ENCODE data around the gene ATXN7L3.

ATXN7L3 gene

DNA sequence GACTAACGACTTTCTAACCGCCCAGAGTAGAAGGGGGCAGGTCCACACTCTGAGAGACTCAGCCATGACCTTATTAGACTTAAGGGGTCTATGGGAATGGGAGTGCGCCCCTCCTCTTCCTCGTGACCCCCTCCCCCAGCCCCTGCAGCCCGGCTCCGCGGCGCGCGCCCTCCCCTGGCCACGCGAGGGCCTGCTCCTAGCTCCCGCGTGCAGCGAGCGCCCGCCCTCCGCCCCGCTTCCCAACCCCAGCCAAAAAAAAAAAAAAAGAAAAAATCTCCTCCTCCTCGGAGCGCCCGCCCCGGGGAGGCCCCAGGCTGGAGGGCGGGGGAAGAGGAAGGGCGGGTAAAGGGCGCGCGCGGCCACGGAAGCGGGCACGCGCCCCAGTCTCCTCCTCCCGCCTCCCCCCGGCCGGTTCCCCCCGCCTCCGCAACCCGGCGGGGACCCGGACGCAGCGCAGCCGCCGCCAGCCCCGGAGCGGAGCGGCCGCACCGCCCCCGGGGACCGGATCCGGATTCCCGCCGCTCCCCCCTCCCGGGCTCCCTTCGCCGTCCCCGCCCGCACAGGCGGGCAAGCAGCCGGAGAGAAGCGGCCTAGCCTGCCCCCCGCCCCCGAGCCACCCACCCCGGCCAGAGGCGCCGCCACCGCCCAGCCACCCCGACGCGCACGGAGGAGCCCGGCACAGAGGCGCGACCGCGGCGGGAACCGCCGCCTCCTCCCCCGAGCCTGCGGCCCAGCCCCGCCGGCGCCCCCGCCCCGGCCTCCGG, 18.8 kb upstream of the ATXN7L3 start:
- peak; percentile 60 to 77 for DNase-seq (ENCODE audit: low read depth in 2 of 2, low spot score in 1 of 2)

DNA sequence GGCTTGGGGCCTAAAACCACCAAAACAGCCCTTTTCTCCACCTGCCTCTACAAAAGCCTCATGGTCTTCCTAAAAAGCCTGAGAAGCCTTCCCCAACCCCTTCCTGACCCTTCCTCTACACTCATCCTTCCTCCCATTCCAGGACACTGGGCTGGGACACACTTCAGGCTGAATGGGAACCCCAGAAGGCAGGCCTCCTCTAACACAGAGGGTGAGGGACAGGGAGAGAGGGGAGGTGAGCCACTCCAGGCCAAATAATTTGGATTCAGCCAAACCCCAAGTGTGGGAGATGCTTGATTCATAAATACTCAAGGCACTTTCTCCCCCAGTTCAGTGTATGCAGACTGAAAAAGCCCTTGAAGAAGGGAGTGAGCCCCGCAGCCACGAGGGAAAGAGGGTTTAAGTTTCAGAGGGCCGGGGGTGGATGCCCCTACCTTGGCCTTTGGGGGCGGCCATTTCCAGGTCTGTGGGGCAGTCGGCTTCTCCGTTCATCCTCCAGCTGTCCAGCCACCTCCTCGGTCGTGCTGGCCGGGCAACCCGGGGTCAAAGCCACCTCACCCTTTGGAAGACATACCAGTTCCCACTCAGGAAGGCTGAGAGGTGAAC, 18.2 kb upstream of the ATXN7L3 start:
- DNase-seq (ENCODE audit: low read depth in 2 of 2, low spot score in 1 of 2) = no peak

DNA sequence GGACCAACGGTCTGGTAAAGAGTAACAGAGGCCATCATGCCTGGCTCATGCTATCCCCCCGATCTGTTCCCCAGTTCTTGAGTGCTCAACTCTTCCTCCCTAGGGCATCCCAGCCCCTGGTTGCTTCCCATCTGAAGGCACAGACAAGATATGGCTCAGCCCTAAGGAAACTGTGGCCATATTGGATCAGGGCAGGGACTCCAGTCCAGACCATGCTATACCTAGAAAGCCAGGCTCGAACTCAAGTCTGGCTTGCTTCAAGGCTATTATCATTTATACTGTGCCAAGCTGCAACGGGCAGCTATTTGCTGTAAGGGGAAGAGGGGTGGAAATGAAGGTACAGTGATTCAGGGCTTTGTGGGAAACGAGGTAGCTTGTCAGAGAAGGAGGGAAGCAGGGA, 17.0 kb upstream of the ATXN7L3 start:
- no peak for DNase-seq (ENCODE audit: low read depth in 2 of 2, low spot score in 1 of 2)

DNA sequence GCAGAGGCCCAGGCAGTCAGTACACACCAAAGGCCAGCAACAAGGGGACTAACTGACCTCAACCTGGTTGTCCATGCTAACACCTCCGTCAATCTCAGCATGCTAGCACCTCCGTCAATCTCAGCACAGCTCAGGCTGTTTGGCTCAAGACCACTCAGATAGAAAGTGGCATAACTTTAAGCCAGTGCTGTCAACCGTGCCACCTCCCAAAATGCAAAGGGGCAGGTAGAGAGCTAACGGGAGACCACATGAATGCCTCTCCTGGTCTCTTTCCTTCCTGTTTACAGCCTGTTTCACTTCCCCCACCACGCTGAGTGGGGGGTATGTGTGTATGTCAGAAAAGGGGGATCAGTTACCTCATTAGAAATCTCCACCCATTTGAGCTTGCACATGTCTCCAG, 16.5 kb upstream of the ATXN7L3 start:
- DNase-seq (ENCODE audit: low read depth in 2 of 2, low spot score in 1 of 2) = no peak

DNA sequence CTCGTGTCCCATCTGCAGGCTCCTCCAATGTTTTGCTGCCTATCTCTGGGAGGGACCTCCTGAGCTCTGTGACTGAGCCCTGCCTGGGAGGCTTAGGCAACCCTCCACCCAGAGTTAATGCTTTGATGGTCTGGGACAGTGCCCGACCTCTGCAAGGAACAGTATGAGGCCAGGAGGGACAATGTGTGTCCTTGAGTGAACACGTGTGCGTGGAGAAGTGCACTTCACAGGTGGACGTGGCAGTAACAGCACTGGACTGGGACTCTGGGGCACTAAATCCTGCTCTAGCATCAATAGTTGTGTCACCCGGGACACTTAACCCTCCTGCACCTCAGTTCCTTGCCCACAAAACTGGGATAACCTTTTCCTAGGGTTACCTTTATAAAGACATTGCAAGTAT, 15.2 kb upstream of the ATXN7L3 start:
- no peak for DNase-seq (ENCODE audit: low read depth in 2 of 2, low spot score in 1 of 2)

DNA sequence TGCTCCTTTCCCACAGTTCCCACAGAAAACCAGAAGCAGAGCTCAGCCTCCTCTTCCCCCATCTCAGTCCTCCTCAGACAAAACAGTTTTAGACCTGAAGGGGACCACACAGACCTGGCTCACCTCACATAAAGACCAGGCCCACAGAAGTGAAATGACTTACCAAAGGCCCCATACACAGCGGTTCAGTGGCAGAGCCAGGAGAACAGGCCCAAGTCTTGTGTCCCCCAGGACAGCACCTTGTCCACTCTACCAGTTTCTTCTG, 14.5 kb upstream of the ATXN7L3 start:
- DNase-seq (ENCODE audit: low read depth in 2 of 2, low spot score in 1 of 2) = no peak

DNA sequence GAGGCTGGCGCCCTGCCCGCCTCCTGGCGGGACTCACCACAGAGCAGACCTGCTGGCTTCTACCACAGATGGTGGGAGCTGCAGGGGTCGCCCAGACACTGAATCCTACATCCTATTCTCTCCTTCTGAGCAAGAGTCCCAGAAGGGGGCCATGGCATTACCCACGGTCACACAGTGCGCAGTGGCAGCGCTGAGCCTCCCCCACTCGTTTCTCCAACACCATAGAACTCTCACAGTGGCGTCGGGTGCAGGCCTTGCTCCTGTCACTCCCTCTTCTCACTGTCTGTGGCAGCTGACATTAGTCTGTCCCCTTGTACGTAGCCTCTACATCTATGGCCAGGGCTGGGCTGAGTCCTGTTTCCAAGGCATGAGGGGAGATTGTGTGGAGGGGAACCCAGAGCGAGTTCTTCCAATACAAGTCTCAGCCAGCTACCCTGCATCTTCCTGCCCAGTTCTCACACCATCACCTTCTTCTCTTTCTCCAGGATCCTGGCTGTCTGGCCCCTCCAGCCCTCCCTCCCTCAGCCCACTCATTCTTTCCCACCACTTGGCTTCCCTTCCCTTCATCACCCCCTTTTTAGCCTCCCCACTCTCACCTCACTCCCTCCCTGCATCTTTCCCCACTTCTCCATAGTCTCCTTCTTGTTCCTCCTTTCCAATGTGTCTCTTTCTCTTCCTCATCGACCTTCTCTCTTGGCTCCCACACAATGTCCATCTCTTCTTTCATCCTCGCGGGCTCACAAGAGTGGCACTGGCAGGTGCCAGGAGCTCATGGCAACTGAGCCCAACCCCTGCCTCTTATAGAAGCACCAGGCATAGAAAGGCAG, 13.9 kb upstream of the ATXN7L3 start:
- DNase-seq (ENCODE audit: low read depth in 2 of 2, low spot score in 1 of 2) = no peak

DNA sequence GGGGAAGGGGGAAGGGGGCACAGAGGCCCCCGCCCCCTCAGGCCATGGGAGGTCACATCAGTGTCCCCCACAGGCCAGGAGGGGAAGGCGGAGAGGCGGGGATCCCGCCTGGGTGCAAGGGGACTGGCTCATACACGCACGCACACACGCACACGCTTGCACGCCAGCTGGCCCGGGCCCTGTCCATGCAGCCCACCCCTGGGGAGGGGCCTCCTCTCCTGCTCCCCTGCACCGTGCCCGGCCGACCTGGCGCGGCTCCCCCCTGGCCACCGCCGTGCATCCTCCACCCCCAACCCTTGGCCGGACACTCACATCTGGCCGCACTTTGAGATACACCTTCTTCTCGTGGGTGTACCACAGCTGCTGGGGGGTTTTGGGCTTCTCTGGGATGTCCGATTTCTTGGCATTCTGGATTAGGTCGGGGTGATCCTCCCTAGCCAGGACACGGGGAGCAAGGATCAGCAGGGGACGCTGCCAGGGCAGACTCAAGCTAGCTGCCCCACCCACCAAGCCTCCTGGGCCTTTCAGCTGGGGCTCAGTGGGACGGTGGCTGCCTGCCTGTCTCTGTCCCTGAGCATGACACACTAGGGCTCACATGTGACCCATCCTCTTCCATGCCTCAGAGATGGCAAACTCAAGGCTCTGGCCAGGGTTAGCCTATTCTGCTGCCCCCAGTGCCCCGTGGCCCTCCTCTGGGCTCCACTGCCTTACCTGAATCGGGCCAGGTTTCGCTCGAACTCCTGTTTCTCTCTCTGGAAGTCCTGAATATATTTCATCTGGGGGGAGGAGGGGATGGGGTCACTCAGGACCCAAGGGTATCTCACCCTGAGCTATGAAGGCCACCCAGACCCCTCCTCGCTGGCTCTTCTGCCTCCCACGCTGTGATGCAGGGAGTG, 13.1 kb upstream of the ATXN7L3 start:
- no peak for DNase-seq (ENCODE audit: low read depth in 2 of 2, low spot score in 1 of 2)

DNA sequence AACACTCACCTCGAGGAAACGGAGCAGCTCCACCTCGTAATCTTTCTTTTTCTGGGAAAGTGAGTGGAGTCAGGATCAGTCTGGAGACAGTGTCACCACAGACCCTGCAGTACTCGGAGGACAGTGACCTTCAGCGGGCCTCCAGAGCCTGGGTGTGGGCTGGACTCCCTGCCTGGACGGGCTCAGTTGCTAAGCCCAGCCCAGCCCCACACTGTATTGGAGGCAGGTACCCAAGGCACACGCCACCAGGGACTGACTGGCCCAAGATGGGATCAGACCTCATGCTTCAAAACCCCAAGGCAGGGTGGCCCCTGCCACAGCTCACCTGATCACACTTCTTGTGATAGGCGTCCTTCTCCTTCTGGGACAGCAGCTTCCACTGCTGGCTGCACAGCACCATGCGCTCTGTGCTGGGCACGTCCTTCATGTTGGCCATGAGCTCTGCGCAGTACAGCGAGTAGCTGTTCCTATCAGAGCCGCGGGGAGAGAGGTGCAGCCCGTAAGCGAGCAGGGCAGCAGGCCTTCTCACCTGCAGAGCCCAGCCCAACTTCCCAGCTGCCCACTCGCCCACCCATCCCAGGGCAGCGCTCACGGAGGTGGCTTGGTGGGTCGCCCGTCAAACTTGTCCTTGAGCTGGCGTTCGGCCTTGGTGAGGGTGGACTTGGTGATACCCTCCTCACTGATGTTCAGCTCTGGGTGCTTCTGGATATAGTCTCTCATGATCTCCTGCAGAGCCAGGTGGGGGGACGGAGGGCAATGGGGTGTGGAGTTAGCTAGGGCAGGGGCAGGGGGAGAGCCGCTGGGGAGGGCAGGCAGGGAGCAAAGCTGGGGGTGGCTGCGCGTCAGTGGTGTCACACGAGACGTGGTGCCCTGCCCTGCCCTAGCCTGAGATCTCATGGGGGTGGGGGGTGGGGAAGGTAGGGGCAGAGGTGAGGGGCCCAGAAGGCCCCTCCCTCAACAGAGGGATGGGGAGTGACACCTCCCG, 11.9 kb upstream of the ATXN7L3 start:
- DNase-seq (ENCODE audit: low read depth in 2 of 2, low spot score in 1 of 2) = no peak

DNA sequence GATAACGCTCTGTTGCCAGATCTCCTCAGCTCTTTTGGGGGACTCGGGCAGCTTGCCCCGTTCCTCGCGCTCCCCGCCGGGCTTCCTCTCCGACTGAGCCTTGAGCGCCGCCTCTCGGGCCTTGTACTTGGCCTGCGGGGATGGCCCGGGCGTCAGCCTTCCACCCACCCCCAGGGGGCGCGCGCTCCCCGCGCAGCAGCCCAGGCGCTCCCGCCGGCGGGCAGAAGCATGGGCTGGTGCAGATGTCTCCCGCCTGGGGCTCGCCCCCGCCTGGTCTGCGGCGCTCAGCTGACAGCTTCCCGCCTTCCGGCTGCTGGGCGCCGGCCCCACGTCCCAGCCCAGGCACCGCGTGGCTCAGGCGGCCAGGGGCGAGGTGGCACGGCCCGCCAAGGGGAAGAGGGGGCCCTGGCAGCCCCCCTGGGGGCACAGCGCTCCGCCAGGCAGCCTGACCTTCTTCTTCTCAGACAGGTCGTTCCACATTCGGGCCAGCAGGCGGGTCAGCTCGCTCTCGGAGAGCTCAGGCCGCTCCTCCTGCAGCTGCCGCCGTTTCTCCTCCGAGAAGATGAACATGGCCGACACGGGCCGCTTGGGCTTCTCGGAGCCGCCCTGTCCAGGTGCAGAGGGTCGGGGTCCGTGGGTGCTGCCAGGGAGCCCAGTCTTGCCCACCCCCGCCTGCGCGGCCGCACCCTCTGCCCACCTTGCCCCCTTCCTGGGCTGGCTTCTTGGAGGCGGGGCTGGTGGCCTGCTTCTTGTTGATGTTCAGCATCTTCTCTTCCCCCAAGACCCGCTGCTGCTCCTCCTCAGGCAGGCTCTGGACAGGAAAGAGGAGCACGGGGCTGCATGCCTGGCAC, 10.9 kb upstream of the ATXN7L3 start:
- peak; percentile 72 to 80 for DNase-seq (ENCODE audit: low read depth in 2 of 2, low spot score in 1 of 2)

DNA sequence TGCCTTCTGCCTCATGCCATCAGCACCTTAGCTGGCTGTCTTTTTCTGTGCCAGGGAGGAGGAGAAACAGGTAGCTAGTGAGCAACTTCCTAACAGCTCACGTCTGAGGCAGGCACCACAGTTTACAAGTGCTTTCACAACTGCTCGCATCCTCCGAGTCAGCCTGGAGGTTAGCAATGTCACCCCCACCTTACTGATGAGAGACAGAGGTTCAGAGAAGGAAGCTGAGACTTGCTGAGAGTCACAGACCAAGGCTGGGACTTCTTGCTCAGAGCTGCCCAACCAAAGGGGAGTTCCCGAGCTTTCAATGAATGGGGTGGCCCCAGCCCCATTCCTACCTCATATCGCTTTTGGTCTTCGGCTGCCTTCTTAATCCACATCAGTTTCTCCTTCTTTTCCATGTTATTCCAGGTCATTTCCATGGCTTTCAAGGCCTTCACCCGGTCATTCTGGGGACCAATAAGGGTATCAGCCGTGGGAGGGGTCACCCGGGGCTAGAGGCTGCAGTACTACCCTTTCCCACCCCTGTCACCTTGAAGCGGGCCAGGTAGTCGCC, 10.2 kb upstream of the ATXN7L3 start:
- DNase-seq (ENCODE audit: low read depth in 2 of 2, low spot score in 1 of 2) = no peak

DNA sequence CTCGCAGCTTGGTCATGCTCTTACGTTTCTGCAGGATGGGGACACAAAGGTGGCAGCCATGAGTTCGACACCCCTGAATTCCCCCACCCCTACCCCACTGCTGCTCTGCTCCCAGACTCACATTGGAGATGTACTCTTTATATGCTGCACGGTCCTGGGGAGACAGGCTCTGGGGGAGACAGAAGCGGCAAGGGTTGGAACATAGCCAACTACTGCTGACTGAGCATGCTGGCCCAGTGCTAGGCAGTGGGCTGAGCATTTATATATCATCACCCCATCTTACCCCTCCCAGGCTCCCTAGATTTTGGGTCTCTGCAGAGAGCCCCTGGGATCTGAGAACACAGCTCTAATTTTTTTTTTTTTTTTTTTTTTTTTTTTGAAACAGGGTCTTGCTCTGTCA, 8.1 kb upstream of the ATXN7L3 start:
- DNase-seq (ENCODE audit: low read depth in 2 of 2, low spot score in 1 of 2) = no peak

DNA sequence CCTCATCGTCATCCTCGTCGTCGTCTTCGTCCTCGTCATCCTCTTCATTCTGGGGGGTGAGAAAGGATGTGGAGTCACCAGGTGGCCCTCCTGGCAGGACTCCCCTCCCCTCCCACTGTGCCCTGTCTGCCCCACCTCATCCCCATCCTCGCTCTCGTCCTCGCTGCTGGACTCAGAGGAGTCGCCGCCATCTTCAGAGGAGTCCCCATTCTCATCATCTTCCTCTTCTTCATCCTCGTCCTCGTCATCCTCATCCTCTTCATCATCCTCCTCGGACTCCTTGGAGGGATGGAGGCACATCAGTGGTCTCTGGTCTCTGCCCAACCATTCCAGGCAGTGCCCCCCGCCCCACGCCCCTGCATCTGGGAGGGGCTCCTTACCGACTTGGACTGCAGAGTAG, 7.6 kb upstream of the ATXN7L3 start:
- no peak for DNase-seq (ENCODE audit: low read depth in 2 of 2, low spot score in 1 of 2)

DNA sequence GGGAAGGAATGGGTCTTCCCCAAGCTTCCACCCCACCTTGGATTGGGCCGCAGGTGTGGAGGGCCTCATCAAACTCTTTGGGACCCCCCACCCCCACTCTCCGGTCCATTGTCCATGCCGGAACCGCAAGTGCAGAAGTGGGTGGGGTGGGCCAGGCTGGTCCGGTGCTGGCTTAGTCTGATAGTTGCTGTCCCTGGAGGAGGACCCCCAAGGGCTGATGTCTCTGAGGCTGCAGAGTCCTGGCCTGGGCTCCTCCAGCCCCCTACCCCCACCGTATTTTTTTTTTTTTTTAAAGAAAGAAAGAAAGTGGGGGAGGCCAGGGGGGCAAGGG, 7.1 kb upstream of the ATXN7L3 start:
- DNase-seq (ENCODE audit: low read depth in 2 of 2, low spot score in 1 of 2) = no peak

DNA sequence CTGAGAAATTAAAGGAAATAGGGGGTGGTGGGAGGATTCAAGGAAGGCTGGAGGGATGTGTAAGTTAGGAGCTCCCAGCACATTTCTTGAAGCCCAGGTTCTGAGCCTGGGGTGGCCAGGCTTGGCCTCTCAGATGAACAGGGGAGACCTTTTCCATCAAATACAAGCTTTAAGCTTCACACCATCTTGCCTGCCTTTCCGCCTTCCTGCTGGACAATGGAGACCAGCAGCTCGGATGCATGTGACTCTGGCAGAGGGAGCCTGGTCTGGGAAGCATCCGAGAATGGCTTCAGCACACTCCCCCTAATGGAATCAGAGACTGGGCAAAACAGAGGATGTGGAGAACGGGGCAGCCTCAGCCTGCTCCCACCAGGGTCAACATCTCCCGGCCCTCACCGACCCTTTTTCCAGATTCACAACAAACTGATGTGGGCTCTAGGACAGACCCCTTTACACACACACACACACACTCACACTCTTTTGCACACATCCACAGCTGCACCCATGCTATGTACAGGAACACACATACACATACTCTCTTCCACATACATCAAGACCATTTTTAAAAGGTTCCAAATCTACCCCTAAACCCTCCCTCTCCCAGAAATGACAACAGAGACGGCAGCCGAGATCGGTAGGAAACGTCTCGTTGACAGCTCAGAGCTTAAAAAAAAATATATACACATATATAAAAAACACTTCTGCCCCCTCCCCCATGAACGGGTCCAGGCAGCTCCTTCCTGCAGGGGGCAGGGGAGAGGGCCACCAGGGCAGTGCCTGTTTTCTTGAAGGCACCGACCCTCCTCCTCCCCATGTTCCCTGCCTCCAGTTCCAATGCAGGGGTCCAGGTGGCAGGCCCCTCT, 6.5 kb upstream of the ATXN7L3 start:
- no peak for DNase-seq (ENCODE audit: low read depth in 2 of 2, low spot score in 1 of 2)

DNA sequence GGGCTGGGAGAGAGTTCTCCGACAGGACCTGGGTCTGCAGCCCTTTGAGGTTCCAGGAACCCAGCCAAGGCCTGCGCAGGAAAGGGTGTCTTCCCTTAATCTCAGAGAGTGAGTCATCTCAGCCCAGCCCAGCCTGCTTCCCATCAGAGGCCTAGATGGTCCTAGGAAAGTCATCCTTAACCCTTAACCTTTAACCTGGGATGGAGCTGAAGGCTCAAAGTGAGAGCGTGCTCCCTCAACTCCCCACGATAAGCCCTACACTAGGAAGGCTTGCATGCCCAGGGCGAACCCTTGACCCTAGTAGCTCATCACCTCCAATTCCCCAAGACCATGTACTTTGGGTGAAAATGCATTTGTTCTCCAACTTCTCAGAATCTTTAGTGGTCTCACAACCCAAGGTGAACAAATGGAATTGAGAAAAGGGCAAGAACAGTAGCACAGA, 4.8 kb upstream of the ATXN7L3 start:
- DNase-seq (ENCODE audit: low read depth in 2 of 2, low spot score in 1 of 2) = no peak

DNA sequence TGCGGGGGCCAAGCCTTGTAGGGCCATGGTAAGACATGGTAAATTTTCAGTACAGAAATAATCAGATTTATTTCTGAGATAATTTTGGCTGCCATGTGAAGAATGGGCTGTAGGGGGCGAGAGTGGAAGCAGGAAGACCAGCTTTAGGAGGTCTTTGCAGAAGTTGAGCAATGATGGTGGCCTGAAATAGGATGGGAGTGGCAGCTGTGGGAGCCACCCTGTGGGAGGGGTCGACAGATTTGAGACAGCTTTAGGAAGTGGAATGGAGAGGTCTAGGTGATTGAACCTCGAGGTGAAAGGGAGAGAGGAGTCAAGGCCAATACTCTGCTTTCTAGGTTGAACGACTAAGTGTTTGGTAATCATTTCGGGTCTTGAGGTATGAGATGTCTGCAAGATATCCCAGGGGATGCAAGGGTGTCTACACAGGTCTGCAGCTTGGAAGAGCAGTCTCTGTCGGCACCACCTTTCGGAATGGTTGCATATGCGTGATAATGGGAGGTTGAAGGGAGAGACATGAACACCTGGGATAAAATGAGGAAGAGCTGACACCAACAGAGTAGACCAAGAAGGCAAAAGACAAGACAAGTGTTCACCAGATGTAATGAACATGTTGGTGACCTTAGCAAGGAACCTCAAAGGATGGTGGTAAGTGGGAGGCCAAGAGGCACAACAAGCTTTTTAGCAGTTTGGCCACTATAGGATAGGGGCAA, 4.2 kb upstream of the ATXN7L3 start:
- no peak for DNase-seq (ENCODE audit: low read depth in 2 of 2, low spot score in 1 of 2)

DNA sequence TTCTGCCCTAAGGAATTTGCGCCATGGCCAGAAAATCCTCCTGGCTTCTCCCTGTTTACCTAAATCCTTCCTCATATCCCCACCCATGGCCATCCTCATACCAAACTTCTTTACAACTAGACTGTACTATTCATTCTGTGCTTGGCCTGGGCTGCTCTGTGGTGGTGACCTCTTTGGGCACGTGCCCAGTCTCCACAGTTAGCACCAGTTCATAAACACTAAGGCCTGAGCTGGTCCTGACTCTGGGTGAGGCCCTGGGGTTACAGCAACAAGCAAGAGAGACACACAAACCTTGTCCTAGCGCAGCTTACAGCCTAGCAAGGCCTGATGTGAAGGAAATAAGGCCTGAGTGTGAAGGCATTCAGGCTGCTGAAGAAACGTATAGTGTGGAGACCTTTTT, 3.1 kb upstream of the ATXN7L3 start:
- no peak for DNase-seq (ENCODE audit: low read depth in 2 of 2, low spot score in 1 of 2)

Data from stimulated activated CD8-positive, alpha-beta memory T cell treated with anti-CD3 and anti-CD28 coated beads, Interleukin-4, amount 100 ng/mL, for 4 hours (primary cell).